ENCODE results near the gene FAM174C.
"Not testable (repeated sequence)": the region's sequence is repeated elsewhere in the genome, so short reads cannot be mapped to it uniquely, and the experiment has no call there.

DNA sequence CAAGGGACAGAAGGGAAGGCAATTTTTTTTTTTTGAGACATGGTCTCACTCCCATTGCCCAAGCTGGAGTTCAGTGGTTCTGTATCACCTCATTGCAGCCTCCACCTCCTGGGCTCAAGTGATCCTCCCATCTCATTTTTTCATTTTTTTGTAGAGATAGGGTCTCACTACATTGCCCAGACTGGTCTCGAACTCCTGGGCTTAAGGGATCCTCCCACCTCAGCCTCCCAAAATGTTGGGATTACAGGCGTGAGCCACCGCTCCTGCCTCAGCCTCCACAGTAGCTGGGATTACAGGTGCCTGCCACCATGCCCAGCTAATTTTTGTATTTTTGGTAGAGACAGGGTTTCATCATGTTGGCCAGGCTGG, 44.9 kb downstream of the FAM174C start:
- TF ChIP-seq POLR2A (IDR thresholded peaks at IDR 0.05): not testable (repeated sequence)
- TF ChIP-seq, protein P1, sequence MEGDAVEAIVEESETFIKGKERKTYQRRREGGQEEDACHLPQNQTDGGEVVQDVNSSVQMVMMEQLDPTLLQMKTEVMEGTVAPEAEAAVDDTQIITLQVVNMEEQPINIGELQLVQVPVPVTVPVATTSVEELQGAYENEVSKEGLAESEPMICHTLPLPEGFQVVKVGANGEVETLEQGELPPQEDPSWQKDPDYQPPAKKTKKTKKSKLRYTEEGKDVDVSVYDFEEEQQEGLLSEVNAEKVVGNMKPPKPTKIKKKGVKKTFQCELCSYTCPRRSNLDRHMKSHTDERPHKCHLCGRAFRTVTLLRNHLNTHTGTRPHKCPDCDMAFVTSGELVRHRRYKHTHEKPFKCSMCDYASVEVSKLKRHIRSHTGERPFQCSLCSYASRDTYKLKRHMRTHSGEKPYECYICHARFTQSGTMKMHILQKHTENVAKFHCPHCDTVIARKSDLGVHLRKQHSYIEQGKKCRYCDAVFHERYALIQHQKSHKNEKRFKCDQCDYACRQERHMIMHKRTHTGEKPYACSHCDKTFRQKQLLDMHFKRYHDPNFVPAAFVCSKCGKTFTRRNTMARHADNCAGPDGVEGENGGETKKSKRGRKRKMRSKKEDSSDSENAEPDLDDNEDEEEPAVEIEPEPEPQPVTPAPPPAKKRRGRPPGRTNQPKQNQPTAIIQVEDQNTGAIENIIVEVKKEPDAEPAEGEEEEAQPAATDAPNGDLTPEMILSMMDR (IDR thresholded peaks at IDR 0.05): not testable (repeated sequence)
